CD14-positive monocyte (primary cell): Measurements from ENCODE around the gene SNX21. TPM values are rescaled to one million over a fixed set of nuclear protein-coding genes. Genes with fewer than 3 reads are reported as not detected.

Experiments used
- DNase-seq, 3 donors: peaks; one replicate each; pipeline ENCODE4 v3.0.0-alpha.2; 2011 to 2022
- H2AFZ ChIP-seq: 2 replicates; pipeline ENCODE4 v1.6.0; 2012; ENCODE audit warnings: mild to moderate bottlenecking, low read depth, low read length, inconsistent platforms; ENCODE audit not compliant: insufficient read depth, poor library complexity, severe bottlenecking
- H3K27ac ChIP-seq, 2 donors: 1 replicate in 1 of 2; 2 replicates in 1 of 2; pipeline ENCODE4 v1.5.1; 2012 to 2013; ENCODE audit warnings: low read length in 2 of 2, control low read depth in 1 of 2, inconsistent platforms in 1 of 2, low read depth in 1 of 2, mild to moderate bottlenecking in 1 of 2
- H3K27me3 ChIP-seq, 2 donors: one replicate each; pipeline versions ENCODE4 v1.6.0 to v1.6.1; 2011 to 2013; ENCODE audit warnings: low read length in 2 of 2; ENCODE audit not compliant: control insufficient read depth in 2 of 2, insufficient read depth in 2 of 2
- H3K36me3 ChIP-seq, 2 donors: replicated peaks in 1 of 2; 1 replicate in 1 of 2; 2 replicates in 1 of 2; pipeline versions ENCODE4 v1.5.1 to v1.6.1; 2012 to 2013; ENCODE audit warnings: low read length in 2 of 2, control low read depth in 1 of 2, inconsistent platforms in 1 of 2, mild to moderate bottlenecking in 1 of 2; ENCODE audit not compliant: insufficient read depth in 2 of 2, control insufficient read depth in 1 of 2
- H3K4me1 ChIP-seq, 2 donors: 1 replicate in 1 of 2; 2 replicates in 1 of 2; pipeline versions ENCODE4 v1.5.1 to v1.6.1; 2012 to 2013; ENCODE audit warnings: low read length in 2 of 2, control low read depth in 1 of 2, inconsistent platforms in 1 of 2, mild to moderate bottlenecking in 1 of 2, moderate library complexity in 1 of 2; ENCODE audit not compliant: insufficient read depth in 2 of 2, control insufficient read depth in 1 of 2
- H3K4me2 ChIP-seq: replicated peaks from 2 replicates; pipeline ENCODE3; 2012; ENCODE audit warnings: low read length, moderate library complexity, mild to moderate bottlenecking; ENCODE audit not compliant: poor library complexity, severe bottlenecking; ENCODE audit errors: extremely low read depth
- H3K4me3 ChIP-seq, 3 experiments: fragments of 200-600 bp in 1 of 3; sonication (generic) in 1 of 3; replicated peaks in 1 of 3; 1 replicate in 2 of 3; 2 replicates in 1 of 3; pipeline ENCODE4 v1.5.1; 2011 to 2013; ENCODE audit warnings: low read length in 3 of 3, mild to moderate bottlenecking in 3 of 3, control low read depth in 2 of 3, low read depth in 2 of 3, inconsistent platforms in 1 of 3, moderate library complexity in 1 of 3
- H3K79me2 ChIP-seq: 2 replicates; pipeline ENCODE4 v1.6.0; 2012; ENCODE audit warnings: mild to moderate bottlenecking, control low read depth, inconsistent platforms, low read length, moderate library complexity; ENCODE audit not compliant: insufficient read depth
- H3K9ac ChIP-seq: 2 replicates; pipeline ENCODE4 v1.6.0; 2017; ENCODE audit warnings: low read length, mild to moderate bottlenecking; ENCODE audit not compliant: insufficient read depth, poor library complexity, severe bottlenecking
- H3K9me3 ChIP-seq, 2 donors: replicated peaks in 1 of 2; 1 replicate in 1 of 2; 2 replicates in 1 of 2; pipeline versions ENCODE4 v1.5.1 to v1.6.1; 2012 to 2013; ENCODE audit warnings: low read length in 2 of 2, control low read depth in 1 of 2; ENCODE audit not compliant: control insufficient read depth in 1 of 2, insufficient read depth in 1 of 2
- H4K20me1 ChIP-seq: 2 replicates; pipeline ENCODE4 v1.6.0; 2012; ENCODE audit warnings: mild to moderate bottlenecking, low read length, control low read depth, moderate library complexity; ENCODE audit not compliant: insufficient read depth
- H3K27ac Mint-ChIP-seq, 7 donors: one replicate each; pipeline ENCODE4 v1.8.0; 2020; ENCODE audit warnings: mild to moderate bottlenecking in 7 of 7, mixed read lengths in 7 of 7, moderate library complexity in 6 of 7, inconsistent platforms in 2 of 7
- H3K27me3 Mint-ChIP-seq, 3 donors: one replicate each; pipeline ENCODE4 v1.8.0; 2021 to 2022; ENCODE audit warnings: low read depth in 3 of 3, mild to moderate bottlenecking in 3 of 3, mixed read lengths in 3 of 3, moderate library complexity in 3 of 3, inconsistent platforms in 1 of 3
- H3K36me3 Mint-ChIP-seq, 2 donors: one replicate each; pipeline ENCODE4 v1.8.0; 2020; ENCODE audit warnings: mixed read lengths in 2 of 2, inconsistent platforms in 1 of 2, mild to moderate bottlenecking in 1 of 2
- H3K4me1 Mint-ChIP-seq: one replicate; pipeline ENCODE4 v1.8.0; 2020; ENCODE audit warnings: mild to moderate bottlenecking, mixed read lengths
- H3K4me3 Mint-ChIP-seq, 2 donors: one replicate each; pipeline ENCODE4 v1.8.0; 2020; ENCODE audit warnings: mild to moderate bottlenecking in 2 of 2, mixed read lengths in 2 of 2, moderate library complexity in 1 of 2
- H3K9me3 Mint-ChIP-seq, 7 donors: one replicate each; pipeline ENCODE4 v1.8.0; 2020 to 2022; ENCODE audit warnings: mixed read lengths in 7 of 7, mild to moderate bottlenecking in 6 of 7, moderate library complexity in 6 of 7, inconsistent platforms in 2 of 7
- WGBS: methylation state at CpG from one replicate; pipeline ENCODE4 v1.1.5; 2013; ENCODE audit warnings: missing lambda C conversion rate; ENCODE audit not compliant: insufficient coverage; 5-methylcytosine and 5-hydroxymethylcytosine counted together
- intact Hi-C, 2 donors: fragments of 100-400 bp; cut with micrococcal nuclease; formaldehyde crosslinking; loops; one replicate each; pipeline versions ENCODE4 v1.15.0 to v1.15.1; 2023
- polyA plus RNA-seq, 3 donors: library from polyadenylated mRNA; depleted of rRNA in 1 of 3; unstranded in 2 of 3; stranded (reverse) in 1 of 3; fragments of 300-500 nt in 2 of 3; fragments of >200 nt in 1 of 3; fragmentation: Illumina TruSeq in 2 of 3; gene quantifications; 1 replicate in 2 of 3; 2 replicates in 1 of 3; pipeline ENCODE4 v1.2.3, GENCODE V29; 2012 to 2021
- TF ChIP-seq, protein P1 (sequence below): fragments of 200-600 bp; IDR thresholded peaks from one replicate; pipeline ENCODE4 v1.8.0; 2022; ENCODE audit warnings: antibody characterized with exemption, mild to moderate bottlenecking

Gene SNX21
- polyA plus RNA-seq, 3 donors: 11.2 to 16.9 (median 12.7) TPM

DNA sequence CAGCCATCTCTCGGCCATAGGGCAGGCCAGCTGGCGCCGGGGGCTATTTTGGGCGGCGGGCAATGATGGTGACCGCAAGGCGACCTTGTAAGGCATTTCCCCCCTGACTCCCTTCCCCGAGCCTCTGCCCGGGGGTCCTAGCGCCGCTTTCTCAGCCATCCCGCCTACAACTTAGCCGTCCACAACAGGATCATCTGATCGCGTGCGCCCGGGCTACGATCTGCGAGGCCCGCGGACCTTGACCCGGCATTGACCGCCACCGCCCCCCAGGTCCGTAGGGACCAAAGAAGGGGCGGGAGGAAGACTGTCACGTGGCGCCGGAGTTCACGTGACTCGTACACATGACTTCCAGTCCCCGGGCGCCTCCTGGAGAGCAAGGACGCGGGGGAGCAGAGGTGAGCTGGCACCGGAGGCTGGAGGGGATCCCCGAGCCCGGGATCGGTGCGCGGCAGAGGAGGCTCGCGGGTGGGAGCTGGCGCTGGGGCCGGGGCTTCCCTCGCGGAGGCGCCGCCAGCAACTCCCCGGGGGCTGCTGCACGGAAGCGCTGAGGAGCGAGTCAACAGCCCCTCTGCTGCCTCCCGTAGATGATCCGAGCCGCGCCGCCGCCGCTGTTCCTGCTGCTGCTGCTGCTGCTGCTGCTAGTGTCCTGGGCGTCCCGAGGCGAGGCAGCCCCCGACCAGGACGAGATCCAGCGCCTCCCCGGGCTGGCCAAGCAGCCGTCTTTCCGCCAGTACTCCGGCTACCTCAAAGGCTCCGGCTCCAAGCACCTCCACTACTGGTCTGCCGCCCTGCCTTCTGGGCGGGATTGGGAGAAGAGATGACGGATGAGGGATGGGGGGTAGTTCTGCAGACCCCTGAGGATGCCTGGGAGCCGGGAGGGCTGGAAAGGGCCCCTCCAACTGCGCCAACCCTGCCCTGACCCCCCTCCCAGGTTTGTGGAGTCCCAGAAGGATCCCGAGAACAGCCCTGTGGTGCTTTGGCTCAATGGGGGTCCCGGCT is 57.7 kb downstream of the SNX21 start, which contains the start of the genes CTSA and NEURL2:
CTSA (plus strand) TSS at position 351 of the 999 bp plus-strand sequence; CDS start at position 585, 234 bp downstream.
NEURL2 (minus strand) TSS at position 224 of the 999 bp plus-strand sequence; CDS start at position 7, 217 bp downstream.
- H3K4me1 ChIP-seq: peaks cover 36 to 46% of the 10 kb centered on the region in 2 donors
- peaks cover 28% of the 10 kb centered on the region for H4K20me1 ChIP-seq
- Mint-ChIP-seq H3K36me3 (peaks cover 40 to 48% of the 10 kb centered on the region in 2 donors), H3K27ac (peak within 1 kb of the TSS; percentile 85 to 96 (median 91)), H3K4me1 (peaks cover 33% of the 10 kb centered on the region), H3K27me3 (no peaks in the 10 kb centered on the region), H3K4me3 (peak within 1 kb of the TSS; percentile 91 to 93), H3K9me3 (peaks cover 0 to 2% (median 0%) of the 10 kb centered on the region in 7 donors)
- TF ChIP-seq, protein P1, sequence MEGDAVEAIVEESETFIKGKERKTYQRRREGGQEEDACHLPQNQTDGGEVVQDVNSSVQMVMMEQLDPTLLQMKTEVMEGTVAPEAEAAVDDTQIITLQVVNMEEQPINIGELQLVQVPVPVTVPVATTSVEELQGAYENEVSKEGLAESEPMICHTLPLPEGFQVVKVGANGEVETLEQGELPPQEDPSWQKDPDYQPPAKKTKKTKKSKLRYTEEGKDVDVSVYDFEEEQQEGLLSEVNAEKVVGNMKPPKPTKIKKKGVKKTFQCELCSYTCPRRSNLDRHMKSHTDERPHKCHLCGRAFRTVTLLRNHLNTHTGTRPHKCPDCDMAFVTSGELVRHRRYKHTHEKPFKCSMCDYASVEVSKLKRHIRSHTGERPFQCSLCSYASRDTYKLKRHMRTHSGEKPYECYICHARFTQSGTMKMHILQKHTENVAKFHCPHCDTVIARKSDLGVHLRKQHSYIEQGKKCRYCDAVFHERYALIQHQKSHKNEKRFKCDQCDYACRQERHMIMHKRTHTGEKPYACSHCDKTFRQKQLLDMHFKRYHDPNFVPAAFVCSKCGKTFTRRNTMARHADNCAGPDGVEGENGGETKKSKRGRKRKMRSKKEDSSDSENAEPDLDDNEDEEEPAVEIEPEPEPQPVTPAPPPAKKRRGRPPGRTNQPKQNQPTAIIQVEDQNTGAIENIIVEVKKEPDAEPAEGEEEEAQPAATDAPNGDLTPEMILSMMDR: no peak
- intact Hi-C loops: loop anchor here (2.0 to 5.0 kb wide), 2 partner anchors 34 to 44 kb away; partner anchors contain the start of genes ACOT8 (in 1 of the 2), PCIF1 (in 1 of the 2) and ZSWIM3 (in 1 of the 2)
- H3K9me3 ChIP-seq: no peaks in the 10 kb centered on the region
- WGBS: under 1% methylated on average over 67 of the region's 78 CpGs
- peak within 1 kb of the TSS; percentile 62 to 95 (median 72) for H3K4me3 ChIP-seq
- no peaks in the 10 kb centered on the region for H3K27me3 ChIP-seq
- peak; percentile 73 to 89 (median 82) for DNase-seq
- peak within 1 kb of the TSS; percentile 99 for H3K4me2 ChIP-seq
- H3K79me2 ChIP-seq: peaks cover 43% of the 10 kb centered on the region
- peaks cover 33 to 49% of the 10 kb centered on the region in 2 donors for H3K36me3 ChIP-seq
- H2AFZ ChIP-seq: peak within 1 kb of the TSS; percentile 92
- H3K9ac ChIP-seq: peak within 1 kb of the TSS; percentile 78
- H3K27ac ChIP-seq: peak within 1 kb of the TSS; percentile 59 to 87
